Astrocyte (in vitro differentiated cells and primary cell): ENCODE measurements around the gene AOC1. TPM values are rescaled to one million over a fixed set of nuclear protein-coding genes. Genes with fewer than 3 reads are reported as not detected.

ENCODE experiments used
- DNase-seq: peaks from one replicate; pipeline ENCODE4 v3.0.0-alpha.2; 2010; ENCODE audit warnings: low read depth
- FAIRE-seq: peaks from 2 replicates; lab custom pipeline; 2011; peaks lifted over from hg19 to GRCh38; lab: Jason Lieb, UNC
- H2AFZ ChIP-seq: 2 replicates; pipeline ENCODE4 v1.6.0; 2012; ENCODE audit warnings: low read depth, low read length, inconsistent platforms
- H3K27ac ChIP-seq: 2 replicates; pipeline ENCODE4 v1.5.1; 2011; ENCODE audit warnings: low read depth, low read length, inconsistent platforms
- H3K27me3 ChIP-seq: 2 replicates; pipeline ENCODE4 v1.6.0; 2011; ENCODE audit warnings: low read length, inconsistent platforms; ENCODE audit not compliant: insufficient read depth
- H3K36me3 ChIP-seq: 2 replicates; pipeline ENCODE4 v1.5.1; 2011; ENCODE audit warnings: low read length, inconsistent platforms; ENCODE audit not compliant: insufficient read depth
- H3K4me1 ChIP-seq: 2 replicates; pipeline ENCODE4 v1.5.1; 2011; ENCODE audit warnings: low read length, inconsistent platforms; ENCODE audit not compliant: insufficient read depth
- H3K4me2 ChIP-seq: 2 replicates; pipeline ENCODE4 v1.6.0; 2012; ENCODE audit warnings: low read length, inconsistent platforms
- H3K4me3 ChIP-seq: 2 replicates; pipeline ENCODE4 v1.5.1; 2011; ENCODE audit warnings: low read depth, mild to moderate bottlenecking, low read length, inconsistent platforms; ENCODE audit not compliant: insufficient read depth
- H3K79me2 ChIP-seq: 2 replicates; pipeline ENCODE4 v1.6.0; 2012; ENCODE audit warnings: mild to moderate bottlenecking, low read length, inconsistent platforms; ENCODE audit not compliant: insufficient read depth
- H3K9ac ChIP-seq: 2 replicates; pipeline ENCODE4 v1.6.0; 2012; ENCODE audit warnings: mild to moderate bottlenecking, low read length, inconsistent platforms
- H3K9me3 ChIP-seq: 2 replicates; pipeline ENCODE4 v1.5.1; 2012; ENCODE audit warnings: low read depth, mild to moderate bottlenecking, low read length, inconsistent platforms; ENCODE audit not compliant: insufficient read depth
- H4K20me1 ChIP-seq: 2 replicates; pipeline ENCODE4 v1.6.0; 2012; ENCODE audit warnings: low read length, inconsistent platforms; ENCODE audit not compliant: insufficient read depth
- H3K27ac Mint-ChIP-seq: one replicate; pipeline ENCODE4 v1.8.0; 2021; ENCODE audit warnings: mild to moderate bottlenecking, mixed read lengths; ENCODE audit not compliant: unreplicated experiment
- H3K27me3 Mint-ChIP-seq: one replicate; pipeline ENCODE4 v1.8.0; 2021; ENCODE audit warnings: low read depth, mixed read lengths; ENCODE audit not compliant: unreplicated experiment
- H3K36me3 Mint-ChIP-seq: one replicate; pipeline ENCODE4 v1.8.0; 2021; ENCODE audit warnings: low read depth, mixed read lengths; ENCODE audit not compliant: unreplicated experiment
- H3K4me1 Mint-ChIP-seq: one replicate; pipeline ENCODE4 v1.8.0; 2021; ENCODE audit warnings: low read depth, mixed read lengths; ENCODE audit not compliant: unreplicated experiment
- H3K4me3 Mint-ChIP-seq: one replicate; pipeline ENCODE4 v1.8.0; 2021; ENCODE audit warnings: mild to moderate bottlenecking, moderate library complexity, mixed read lengths; ENCODE audit not compliant: unreplicated experiment
- H3K9me3 Mint-ChIP-seq: one replicate; pipeline ENCODE4 v1.8.0; 2021; ENCODE audit warnings: mild to moderate bottlenecking, mixed read lengths; ENCODE audit not compliant: unreplicated experiment
- EZH2 ChIP-seq: IDR thresholded peaks from 2 replicates; pipeline ENCODE4 v1.6.1; 2012; ENCODE audit warnings: mild to moderate bottlenecking, low read length, inconsistent platforms; ENCODE audit not compliant: insufficient read depth
- total RNA-seq: library from RNA; stranded (reverse); gene quantifications from 2 replicates; pipeline ENCODE4 v1.2.1, GENCODE V29; 2021
- TF ChIP-seq, protein P1 (sequence below): IDR thresholded peaks from 2 replicates; pipeline ENCODE4 v1.5.1; 2011; ENCODE audit warnings: low read depth, mild to moderate bottlenecking, inconsistent platforms, low read length, moderate library complexity; ENCODE audit not compliant: insufficient read depth

Gene AOC1
- total RNA-seq, 1 donor from 2014 or later = not detected

DNA sequence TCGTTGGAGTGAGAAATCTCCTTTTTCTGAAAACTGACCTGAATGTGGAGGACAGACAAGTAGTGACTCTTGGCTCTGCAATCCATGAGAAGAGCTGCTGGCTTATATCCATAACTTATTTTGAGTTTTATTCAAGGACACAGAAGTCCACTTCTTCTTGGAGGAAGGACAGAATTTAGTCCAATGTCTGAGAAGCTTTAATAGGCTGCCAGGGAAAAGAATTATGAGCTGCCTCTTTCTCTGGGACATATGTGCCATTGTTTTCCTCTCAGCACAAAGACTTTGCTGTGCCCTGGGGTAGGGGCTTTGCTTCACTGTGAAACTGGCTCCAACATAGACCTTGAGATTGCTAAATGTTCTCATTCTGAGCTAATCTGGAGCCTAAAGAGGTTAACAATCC is 20.5 kb upstream of the AOC1 start:
- H3K4me3 Mint-ChIP-seq = no peak overlapping the region
- H3K9me3 Mint-ChIP-seq = peaks cover 5% of the 10 kb centered on the region

DNA sequence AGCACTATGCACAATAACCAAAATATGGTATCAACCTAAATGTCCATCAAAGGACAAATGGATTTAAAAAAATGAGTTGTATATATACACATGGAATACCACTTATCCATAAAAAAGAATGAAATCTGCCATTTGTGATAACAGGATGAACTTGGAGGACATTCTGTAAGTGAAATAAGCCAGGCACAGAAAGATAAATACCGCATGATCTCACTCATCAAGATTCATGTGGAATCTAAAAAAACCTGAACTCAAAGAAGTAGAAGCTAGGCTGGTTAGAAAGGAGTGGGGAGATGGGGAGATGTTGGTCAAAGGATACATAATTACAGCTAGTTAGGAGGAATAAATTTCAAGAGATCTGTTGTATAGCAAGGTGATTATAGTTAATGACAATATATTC is 17.3 kb upstream of the AOC1 start:
- Histone ChIP-seq H3K36me3 (no peaks in the 10 kb centered on the region), H3K4me3 (no peak overlapping the region), H3K79me2 (no peaks in the 10 kb centered on the region), H4K20me1 (no peaks in the 10 kb centered on the region), H3K9ac (no peak overlapping the region), H2AFZ (no peak overlapping the region), H3K4me1 (no peaks in the 10 kb centered on the region), H3K27me3 (no peaks in the 10 kb centered on the region), H3K4me2 (no peak overlapping the region), H3K9me3 (peaks cover 4% of the 10 kb centered on the region), H3K27ac (no peak overlapping the region)
- TF ChIP-seq, protein P1, sequence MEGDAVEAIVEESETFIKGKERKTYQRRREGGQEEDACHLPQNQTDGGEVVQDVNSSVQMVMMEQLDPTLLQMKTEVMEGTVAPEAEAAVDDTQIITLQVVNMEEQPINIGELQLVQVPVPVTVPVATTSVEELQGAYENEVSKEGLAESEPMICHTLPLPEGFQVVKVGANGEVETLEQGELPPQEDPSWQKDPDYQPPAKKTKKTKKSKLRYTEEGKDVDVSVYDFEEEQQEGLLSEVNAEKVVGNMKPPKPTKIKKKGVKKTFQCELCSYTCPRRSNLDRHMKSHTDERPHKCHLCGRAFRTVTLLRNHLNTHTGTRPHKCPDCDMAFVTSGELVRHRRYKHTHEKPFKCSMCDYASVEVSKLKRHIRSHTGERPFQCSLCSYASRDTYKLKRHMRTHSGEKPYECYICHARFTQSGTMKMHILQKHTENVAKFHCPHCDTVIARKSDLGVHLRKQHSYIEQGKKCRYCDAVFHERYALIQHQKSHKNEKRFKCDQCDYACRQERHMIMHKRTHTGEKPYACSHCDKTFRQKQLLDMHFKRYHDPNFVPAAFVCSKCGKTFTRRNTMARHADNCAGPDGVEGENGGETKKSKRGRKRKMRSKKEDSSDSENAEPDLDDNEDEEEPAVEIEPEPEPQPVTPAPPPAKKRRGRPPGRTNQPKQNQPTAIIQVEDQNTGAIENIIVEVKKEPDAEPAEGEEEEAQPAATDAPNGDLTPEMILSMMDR = no peak
- Mint-ChIP-seq H3K4me1 (no peaks in the 10 kb centered on the region), H3K27ac (no peak overlapping the region), H3K27me3 (peaks cover 4% of the 10 kb centered on the region), H3K36me3 (no peaks in the 10 kb centered on the region), H3K9me3 (peaks cover 3% of the 10 kb centered on the region), H3K4me3 (no peak overlapping the region)
- no peak for FAIRE-seq
- DNase-seq = no peak

More for the DNA sequence above, 20.5 kb upstream of the AOC1 start:
- H3K27me3 ChIP-seq = no peaks in the 10 kb centered on the region
- TF ChIP-seq EZH2 = no peak
- TF ChIP-seq, protein P1 = no peak
- H3K4me2 ChIP-seq = no peak overlapping the region
- no peak overlapping the region for H3K4me3 ChIP-seq
- H3K27me3 Mint-ChIP-seq = no peaks in the 10 kb centered on the region
- no peaks in the 10 kb centered on the region for H4K20me1 ChIP-seq
- H3K4me1 Mint-ChIP-seq = no peaks in the 10 kb centered on the region
- no peak overlapping the region for H3K27ac Mint-ChIP-seq
- no peaks in the 10 kb centered on the region for H3K36me3 Mint-ChIP-seq
- no peak overlapping the region for H2AFZ ChIP-seq
- H3K36me3 ChIP-seq = no peaks in the 10 kb centered on the region
- no peaks in the 10 kb centered on the region for H3K79me2 ChIP-seq
- H3K27ac ChIP-seq = no peak overlapping the region
- H3K4me1 ChIP-seq = no peaks in the 10 kb centered on the region
- H3K9ac ChIP-seq = no peak overlapping the region
- DNase-seq (no peak), FAIRE-seq (peak; percentile 13)
- peaks cover 4% of the 10 kb centered on the region for H3K9me3 ChIP-seq

DNA sequence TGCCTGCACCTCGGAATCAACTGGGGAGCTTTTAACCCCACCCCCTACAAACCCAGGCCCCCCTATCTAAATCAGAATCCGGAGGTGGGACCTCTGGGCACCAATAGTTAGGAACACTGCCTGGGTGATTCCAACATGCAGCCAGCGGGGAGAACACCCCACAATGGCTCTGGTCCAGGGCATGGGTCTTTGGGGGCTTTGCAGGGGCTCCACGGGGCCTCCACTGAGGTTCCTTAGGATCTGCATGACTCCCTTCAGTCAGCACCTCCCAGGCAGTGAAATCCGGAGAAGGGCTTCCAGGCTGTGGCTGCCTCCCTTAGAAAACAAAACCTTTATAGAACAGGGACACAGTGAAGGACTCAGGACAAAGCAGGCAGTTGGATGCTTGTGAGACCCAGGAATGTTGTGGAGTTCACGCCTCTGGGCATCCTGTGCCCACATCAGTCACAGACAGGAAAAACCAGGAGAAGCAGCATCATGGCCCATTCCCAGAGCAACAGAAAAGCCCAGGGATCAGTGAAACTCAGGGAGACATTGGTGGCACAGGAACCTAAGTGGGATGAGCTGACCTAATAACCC is 16.5 kb upstream of the AOC1 start:
- H3K27ac Mint-ChIP-seq = no peak overlapping the region
- H3K4me3 Mint-ChIP-seq = no peak overlapping the region
- Histone ChIP-seq H4K20me1 (no peaks in the 10 kb centered on the region), H3K4me2 (no peak overlapping the region), H3K4me3 (no peak overlapping the region), H3K9me3 (peaks cover 4% of the 10 kb centered on the region), H3K9ac (no peak overlapping the region), H3K36me3 (no peaks in the 10 kb centered on the region), H3K79me2 (no peaks in the 10 kb centered on the region), H3K4me1 (no peaks in the 10 kb centered on the region), H2AFZ (no peak overlapping the region), H3K27me3 (no peaks in the 10 kb centered on the region), H3K27ac (no peak overlapping the region)
- H3K9me3 Mint-ChIP-seq = peaks cover 3% of the 10 kb centered on the region
- peaks cover 4% of the 10 kb centered on the region for H3K27me3 Mint-ChIP-seq
- FAIRE-seq = no peak
- no peak for DNase-seq
- no peak for TF ChIP-seq EZH2
- TF ChIP-seq, protein P1 = no peak
- peaks cover 2% of the 10 kb centered on the region for H3K4me1 Mint-ChIP-seq
- H3K36me3 Mint-ChIP-seq = no peaks in the 10 kb centered on the region
